Prostate gland (tissue), 2 donors: Measurements from ENCODE around the gene PAH.

Source experiments
- CTCF ChIP-seq, 4 experiments: fragments of 200-600 bp in 2 of 4; fragments of 450-650 bp in 2 of 4; sonication (generic) in 2 of 4; IDR thresholded peaks; 1 replicate in 3 of 4; 2 replicates in 1 of 4; pipeline ENCODE4 v1.5.1; 2016 to 2019; ENCODE audit warnings: antibody characterized with exemption in 4 of 4, mild to moderate bottlenecking in 2 of 4, moderate library complexity in 2 of 4
- POLR2AphosphoS5 ChIP-seq: sonication (generic); formaldehyde crosslinking; IDR thresholded peaks from one replicate; pipeline ENCODE4 v1.6.1; 2017; ENCODE audit warnings: antibody characterized with exemption

GRCh38 chr12:102957339-102958050 lies 40.5 kb upstream of the PAH start, which contains the start of gene ASCL1:
- TF ChIP-seq CTCF (IDR thresholded peaks at IDR 0.05) (no peak), POLR2AphosphoS5 (no peak)
